ENCODE results near the gene UBE2A. TPM values are rescaled to one million over a fixed set of nuclear protein-coding genes. Genes with fewer than 3 reads are reported as not detected.

The UBE2A gene
- total RNA-seq, 1 donor: 50.5 TPM

- peak within 1 kb of the TSS; percentile 89 for H3K4me3 ChIP-seq (ENCODE audit: low read depth, low read length)
- TF ChIP-seq CTCF (IDR thresholded peaks at IDR 0.05; ENCODE audit: insufficient read depth, low read length): no peak
- peak; percentile 94 for DNase-seq (ENCODE audit: low read depth)
Observed at GRCh38 chrX:119606280-119607017, 32.1 kb downstream of the UBE2A start, which contains the start of gene NKRF. NKRF (minus strand) TSS chrX:119606424.

- no peak for TF ChIP-seq CTCF (IDR thresholded peaks at IDR 0.05; ENCODE audit: insufficient read depth, low read length)
- no peak for DNase-seq (ENCODE audit: low read depth)
Observed at GRCh38 chrX:119607018-119607389, 32.6 kb downstream of the UBE2A start.

GRCh38 chrX:119614776-119615175 lies 40.4 kb downstream of the UBE2A start:
- no peak for TF ChIP-seq CTCF (IDR thresholded peaks at IDR 0.05; ENCODE audit: insufficient read depth, low read length)
- DNase-seq (ENCODE audit: low read depth): no peak
- no peak overlapping the region for H3K4me3 ChIP-seq (ENCODE audit: low read depth, low read length)

More at GRCh38 chrX:119607018-119607389, 32.6 kb downstream of the UBE2A start:
- peak overlapping the region; percentile 89 for H3K4me3 ChIP-seq (ENCODE audit: low read depth, low read length)

- no peak overlapping the region for H3K4me3 ChIP-seq (ENCODE audit: low read depth, low read length)
- DNase-seq (ENCODE audit: low read depth): no peak
- no peak for TF ChIP-seq CTCF (IDR thresholded peaks at IDR 0.05; ENCODE audit: insufficient read depth, low read length)
Observed at GRCh38 chrX:119617517-119618164, 43.3 kb downstream of the UBE2A start.

GRCh38 chrX:119618439-119618838 lies 44.1 kb downstream of the UBE2A start:
- H3K4me3 ChIP-seq (ENCODE audit: low read depth, low read length): no peak overlapping the region
- TF ChIP-seq CTCF (IDR thresholded peaks at IDR 0.05; ENCODE audit: insufficient read depth, low read length): no peak
- no peak for DNase-seq (ENCODE audit: low read depth)

- H3K4me3 ChIP-seq (ENCODE audit: low read depth, low read length): no peak overlapping the region
- peak; percentile 74 for DNase-seq (ENCODE audit: low read depth)
- no peak for TF ChIP-seq CTCF (IDR thresholded peaks at IDR 0.05; ENCODE audit: insufficient read depth, low read length)
Observed at GRCh38 chrX:119622356-119623232, 48.2 kb downstream of the UBE2A start.

Measured in fibroblast of the aortic adventitia (primary cell).